ENCODE measurements around the gene RGS6.

Gene RGS6

DNA sequence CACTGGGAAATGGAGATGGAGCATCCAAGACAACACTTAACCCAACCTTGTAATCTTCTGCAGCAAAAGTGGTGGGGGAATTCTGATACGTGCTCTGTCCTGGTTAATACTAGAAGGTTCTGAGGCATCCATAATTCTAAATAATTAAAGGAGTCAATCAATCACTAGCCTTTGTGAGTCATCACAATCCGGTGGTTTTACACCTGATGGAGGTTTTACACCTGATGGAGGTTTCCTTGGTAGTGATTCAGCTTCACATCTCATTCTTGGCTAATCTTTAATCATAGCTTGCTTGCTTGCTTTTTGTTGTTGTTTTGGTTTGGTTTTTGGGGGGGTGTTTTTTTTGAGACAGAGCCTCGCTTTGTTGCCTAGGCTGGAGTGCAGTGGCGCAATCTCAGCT, 618.3 kb downstream of the RGS6 start:
- no peak for DNase-seq (ENCODE audit: low read depth, low spot score)

DNA sequence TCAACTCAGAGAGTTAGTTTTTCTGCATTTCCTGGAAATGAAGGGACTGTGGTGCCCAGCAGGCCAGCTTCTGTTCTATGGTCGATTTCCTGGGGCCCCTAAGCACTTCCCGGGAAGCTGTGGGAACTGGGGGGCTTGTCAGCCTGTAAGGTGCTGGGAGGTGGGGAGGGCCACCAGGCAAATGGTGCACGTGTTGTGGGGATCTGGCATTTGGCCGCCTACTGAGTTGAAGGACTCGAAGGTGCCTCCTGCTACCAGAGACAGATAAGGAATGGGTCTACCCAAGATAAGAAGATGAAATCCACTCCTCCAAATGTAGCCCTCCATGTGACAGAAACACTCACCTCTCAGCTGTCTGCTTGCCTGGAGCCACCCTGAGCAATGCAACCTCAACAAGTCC, 620.0 kb downstream of the RGS6 start:
- DNase-seq (ENCODE audit: low read depth, low spot score): no peak

DNA sequence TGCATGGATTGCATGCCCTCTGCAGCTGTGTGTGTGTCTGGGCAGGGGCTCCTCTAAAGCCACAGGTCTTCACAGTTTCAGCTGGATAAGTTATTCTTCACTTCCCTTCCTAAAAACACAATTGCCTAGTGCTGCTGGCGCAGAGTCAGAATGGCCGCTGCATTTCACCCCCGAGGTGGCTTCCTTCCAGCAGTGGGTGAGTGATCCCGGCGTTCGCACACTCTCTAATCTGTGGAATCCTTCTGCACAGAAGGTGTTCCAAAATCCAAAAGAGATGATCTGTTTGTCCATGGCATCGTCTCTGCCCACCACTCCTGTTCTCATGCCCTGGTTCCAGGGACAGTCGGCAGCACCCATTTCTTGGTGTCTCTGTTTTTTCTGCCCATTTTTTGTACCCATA, 620.9 kb downstream of the RGS6 start:
- DNase-seq (ENCODE audit: low read depth, low spot score): no peak

DNA sequence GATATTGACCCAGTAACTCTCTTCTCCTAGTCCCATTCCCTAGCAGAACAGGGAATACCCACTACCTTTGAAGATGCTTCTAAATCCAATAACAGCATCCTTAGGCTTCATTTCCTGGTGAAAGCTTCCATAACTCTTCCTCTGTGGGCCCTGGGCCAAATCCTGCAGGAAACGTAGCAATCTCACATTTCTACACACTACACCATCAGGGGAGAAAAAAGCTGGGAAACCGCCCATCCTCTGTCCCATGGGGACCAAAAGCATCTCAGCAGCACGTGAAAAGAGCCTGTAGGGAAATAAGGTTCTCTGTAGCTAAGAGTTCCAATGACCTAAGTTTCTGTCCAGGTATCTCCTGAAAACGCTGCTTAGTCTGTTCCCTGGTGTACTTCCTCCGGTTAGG, 621.4 kb downstream of the RGS6 start:
- no peak for DNase-seq (ENCODE audit: low read depth, low spot score)

DNA sequence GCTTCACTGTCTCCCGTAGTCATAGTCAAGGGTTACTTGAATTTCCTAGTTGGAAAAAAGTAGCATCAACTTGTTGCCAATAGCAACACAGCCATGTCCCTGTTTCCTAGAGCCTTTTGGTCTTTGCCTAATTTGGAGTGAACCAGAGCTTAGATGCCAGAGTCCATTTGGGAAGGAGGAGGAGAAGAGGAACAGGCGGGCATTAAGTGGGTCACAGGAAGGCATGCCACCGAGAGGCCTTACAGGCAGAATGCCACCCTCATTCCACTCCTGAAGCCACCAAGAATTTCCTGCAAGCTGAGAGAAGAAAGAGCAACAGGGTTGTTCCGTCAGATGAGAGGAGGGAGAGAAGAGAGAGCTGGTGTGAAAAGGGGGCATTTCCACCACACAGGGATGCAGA, 622.2 kb downstream of the RGS6 start:
- no peak for DNase-seq (ENCODE audit: low read depth, low spot score)

DNA sequence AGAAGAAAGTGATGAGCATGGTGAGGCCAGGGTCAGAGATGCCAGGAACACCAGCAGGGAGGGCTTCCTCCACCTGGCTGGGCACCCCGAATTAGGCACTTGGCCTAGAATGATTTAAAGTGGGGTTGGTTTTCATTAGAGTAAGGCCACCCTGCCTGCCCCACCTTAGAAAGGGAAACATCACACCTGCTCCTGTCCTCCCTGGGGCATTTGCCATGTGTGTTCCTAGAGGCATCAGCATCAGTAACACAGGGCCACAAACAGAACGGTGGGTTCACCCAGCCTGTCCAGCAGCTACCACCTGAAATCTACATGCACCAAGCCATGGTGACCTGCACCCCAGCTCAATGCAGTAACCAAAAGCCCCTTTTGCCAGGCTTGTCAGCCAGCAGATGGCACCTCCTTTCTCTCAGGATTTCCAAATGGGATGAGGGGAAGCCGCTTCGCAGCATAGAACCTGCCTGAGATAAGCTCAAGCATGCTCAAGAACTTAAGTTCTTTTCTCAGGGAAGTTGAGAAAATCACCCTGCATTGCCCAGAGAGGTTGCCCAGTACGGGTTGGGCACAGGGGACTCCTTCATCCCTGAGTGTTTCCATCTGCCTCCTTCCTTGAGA, 622.9 kb downstream of the RGS6 start:
- DNase-seq (ENCODE audit: low read depth, low spot score): no peak

DNA sequence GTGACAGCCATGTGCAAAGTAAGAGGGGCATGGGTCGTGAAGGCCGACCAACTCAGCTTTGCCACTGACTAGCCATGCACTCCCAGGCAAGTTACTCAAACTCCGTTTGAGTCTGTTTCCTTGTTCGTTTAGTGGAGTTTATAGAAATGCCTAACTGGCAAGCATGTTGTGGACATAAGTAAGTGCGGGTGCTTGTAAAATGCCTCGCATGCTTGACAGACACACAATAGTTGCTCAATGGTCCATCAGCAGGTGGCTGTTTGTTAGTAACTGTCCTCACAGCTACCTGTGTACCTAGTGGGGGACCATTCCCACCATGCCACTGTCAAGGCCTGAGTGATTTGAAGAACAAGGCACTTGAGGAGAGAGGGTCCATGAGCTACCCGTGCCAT, 623.4 kb downstream of the RGS6 start:
- DNase-seq (ENCODE audit: low read depth, low spot score): no peak

DNA sequence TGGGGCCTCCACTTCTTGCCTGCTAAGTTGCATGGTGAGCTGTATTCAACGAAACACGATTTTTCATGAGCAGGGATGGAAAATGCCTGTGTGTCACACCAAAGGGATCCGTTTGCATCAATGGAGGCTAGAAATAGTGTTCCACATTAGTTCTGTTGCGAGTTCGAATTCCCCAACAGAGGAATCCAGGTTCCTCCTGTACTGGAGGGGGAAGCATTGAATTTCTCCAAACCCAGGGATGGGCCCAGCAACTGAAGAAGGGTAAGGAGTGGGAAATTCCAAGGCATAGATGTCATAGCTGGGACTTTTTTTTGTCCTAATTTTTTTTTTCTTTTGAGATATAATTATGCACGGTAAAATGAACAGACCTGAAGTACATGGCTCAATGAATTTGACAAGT, 625.4 kb downstream of the RGS6 start:
- DNase-seq (ENCODE audit: low read depth, low spot score): no peak

DNA sequence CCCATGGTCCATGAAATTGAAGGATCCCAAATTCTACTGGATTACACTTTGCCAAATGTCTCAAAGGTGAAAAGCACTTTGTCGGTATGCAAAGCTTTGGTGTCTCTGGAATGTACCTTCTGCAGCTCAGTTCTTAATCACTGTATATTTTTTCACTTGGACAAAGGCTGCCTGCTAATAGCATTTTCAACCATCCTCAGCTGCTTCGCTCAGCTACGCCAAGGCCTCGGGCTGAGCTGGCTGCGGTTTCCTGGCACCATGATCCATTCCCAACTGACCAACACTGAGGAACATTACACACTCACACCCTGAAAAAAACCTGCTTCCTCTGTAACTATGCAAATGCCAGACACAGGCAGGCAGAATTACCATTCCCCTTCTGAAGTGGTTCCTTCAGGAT, 626.5 kb downstream of the RGS6 start:
- DNase-seq (ENCODE audit: low read depth, low spot score): no peak

DNA sequence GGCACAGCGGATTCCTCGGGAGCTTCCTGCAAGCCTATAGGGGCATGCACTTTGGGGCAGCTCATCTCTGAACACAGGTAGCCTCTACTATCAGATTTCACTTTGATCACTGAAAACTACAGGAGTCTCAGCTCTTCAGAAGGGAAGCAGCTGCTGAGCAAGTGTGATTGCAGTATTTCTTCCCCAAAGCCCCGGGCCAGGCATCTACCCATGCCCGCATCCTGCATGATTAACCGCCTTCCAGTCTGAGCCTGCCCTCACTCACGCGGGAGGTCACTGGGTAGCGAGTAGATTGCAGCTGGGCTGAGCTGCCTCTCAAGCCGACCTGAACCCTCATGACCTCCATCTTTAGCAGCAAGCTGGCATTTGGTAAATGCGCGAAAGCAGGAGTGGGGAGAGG, 627.0 kb downstream of the RGS6 start:
- no peak for DNase-seq (ENCODE audit: low read depth, low spot score)

DNA sequence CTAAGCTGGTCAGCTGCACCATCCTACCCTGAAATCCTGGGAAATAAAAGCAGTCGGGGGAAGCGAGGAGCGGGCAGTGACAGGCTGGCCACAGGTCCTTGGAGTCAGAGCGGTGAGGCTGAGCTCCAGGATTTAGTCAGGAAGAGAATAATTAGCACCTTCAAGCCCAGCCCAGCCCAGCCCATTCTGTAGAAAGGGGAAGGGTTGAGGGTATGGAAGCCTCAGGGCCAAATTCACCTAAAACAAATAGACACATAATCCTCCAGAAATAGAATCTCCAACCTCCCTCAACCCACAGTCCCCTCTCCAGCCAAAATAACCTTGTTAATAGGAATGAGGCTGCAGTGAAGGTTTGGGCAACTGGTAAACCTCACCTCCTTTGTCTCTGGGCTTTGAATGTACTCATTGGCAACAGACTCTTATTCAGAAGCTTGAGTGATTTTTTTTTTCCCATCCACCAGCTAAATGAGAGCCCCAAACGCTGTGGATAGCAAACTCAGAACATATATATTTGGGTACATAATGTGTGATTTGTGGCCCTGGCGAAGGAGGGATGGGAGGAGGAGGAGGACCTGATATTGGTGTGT, 627.5 kb downstream of the RGS6 start:
- no peak for DNase-seq (ENCODE audit: low read depth, low spot score)

DNA sequence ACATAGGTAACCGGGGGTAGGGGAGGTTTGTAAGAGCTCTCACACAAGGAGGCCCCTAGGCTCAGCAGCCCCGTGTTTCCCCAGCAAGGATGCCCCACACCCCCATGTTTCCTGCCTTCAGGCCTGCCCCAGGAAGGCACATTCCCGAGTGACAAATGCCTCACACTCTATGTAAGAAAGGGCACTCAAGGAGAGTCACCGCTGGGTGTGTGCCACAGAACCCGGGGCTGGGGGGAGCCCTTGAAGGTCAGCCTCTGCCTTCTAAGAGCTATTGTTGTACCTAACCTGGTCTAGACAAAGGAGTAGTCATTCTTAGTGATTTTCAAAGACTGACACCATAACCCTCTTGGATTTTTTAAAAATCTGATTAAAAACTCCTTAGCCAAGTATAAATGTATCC, 628.1 kb downstream of the RGS6 start:
- DNase-seq (ENCODE audit: low read depth, low spot score): no peak

DNA sequence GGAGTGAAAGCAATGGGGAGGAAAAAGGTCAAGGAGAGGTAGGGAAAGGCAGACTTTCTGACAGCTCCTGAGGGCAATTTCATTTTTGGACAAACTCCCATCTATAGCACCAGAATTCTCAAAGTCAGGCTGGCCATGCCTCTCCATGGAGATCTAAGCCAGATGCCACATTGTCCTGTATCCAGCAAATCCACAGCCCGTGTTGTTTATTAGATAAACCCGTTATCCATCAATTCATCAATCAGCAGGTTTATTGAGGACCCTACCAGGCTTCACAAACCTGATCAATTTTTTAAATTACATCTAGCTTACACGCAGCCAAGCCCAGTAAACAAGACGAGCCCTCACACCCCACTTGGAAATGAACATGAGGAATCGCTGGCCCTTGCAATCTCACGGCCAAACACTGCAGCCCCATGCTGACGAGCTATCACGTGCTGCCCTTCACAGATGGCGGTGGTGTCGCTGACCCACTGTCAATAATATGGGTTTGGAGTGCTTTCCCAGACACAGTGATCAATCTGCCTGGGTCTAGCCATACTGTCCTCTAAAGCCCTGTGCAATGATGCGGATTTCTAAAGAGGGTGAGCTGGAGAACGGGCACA, 628.8 kb downstream of the RGS6 start:
- no peak for DNase-seq (ENCODE audit: low read depth, low spot score)

DNA sequence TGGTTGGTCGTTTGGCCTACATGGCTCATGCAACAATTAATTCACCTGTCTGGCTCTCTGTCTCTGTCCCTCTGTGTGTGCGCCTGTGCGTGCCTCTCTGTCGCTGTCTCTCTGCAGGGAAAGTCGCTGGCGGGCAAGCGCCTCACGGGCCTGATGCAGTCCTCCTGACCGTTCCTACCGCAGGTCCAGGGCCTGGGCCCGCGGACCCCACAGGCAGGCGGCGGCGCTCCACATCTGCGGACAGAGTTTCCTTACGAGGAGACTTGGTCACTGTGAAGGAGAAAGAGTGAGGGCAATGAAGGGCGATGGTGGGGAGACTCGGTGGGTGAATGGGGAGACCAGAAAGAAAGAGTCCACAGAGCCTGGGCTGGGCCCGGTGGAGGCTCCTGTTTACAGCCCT, 630.1 kb downstream of the RGS6 start:
- DNase-seq (ENCODE audit: low read depth, low spot score): no peak

DNA sequence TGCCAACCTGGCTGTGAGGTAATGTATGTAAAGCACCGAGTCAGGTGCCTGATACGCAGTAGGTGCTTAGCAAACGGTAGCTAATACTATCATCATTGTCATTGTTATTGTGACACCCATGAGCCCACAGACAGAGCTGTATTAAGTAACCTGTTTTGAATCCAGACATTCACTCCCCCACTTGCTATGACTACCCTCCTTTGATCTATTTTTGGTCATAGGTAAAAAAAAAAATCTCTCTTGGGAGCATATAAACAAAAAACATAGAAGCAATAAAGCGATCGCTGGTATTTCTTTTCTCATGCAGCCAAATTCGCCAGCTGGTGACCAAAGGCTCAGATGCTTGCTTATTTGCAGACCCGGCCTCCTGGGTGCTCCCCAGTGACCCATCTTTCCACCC, 631.4 kb downstream of the RGS6 start:
- DNase-seq (ENCODE audit: low read depth, low spot score): no peak

DNA sequence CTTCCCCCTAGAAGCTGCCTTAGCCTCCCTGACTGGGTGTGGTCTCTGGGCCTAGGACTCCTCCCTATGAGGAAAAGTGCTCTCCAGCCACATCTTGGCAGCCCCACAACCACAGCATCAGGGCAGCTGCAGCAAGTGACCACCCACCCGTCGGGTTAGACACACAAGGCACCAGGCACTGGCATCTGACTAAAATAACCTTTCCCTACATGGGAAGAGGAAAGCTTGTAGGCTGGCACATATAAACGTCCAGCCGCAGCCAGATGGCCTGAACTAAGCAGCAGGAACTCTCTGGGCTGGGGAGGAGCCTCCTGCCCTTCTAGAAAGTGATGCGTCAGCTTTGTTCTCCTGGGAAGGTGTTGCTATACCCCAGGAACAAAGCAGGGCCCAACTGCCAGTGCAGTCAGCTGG, 632.9 kb downstream of the RGS6 start:
- no peak for DNase-seq (ENCODE audit: low read depth, low spot score)

DNA sequence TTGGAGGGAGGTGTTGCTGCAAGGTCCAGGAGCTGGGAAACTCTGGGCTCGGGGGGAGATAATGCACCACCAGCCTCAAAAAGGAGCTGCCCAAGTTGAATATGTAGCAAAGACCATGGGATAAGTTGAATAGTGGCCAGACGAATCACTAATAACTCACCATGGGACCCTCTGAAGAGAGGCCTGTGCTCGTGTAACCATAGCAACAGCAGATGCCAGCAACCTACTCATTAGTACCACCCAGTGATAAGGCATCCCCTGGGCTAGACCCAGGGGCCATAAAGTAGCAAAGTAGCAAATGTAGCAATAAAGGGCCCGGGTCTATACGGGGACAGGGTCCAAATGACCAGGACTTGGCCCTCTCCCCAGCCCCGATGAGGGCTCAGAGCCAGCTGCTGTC, 633.7 kb downstream of the RGS6 start:
- no peak for DNase-seq (ENCODE audit: low read depth, low spot score)

DNA sequence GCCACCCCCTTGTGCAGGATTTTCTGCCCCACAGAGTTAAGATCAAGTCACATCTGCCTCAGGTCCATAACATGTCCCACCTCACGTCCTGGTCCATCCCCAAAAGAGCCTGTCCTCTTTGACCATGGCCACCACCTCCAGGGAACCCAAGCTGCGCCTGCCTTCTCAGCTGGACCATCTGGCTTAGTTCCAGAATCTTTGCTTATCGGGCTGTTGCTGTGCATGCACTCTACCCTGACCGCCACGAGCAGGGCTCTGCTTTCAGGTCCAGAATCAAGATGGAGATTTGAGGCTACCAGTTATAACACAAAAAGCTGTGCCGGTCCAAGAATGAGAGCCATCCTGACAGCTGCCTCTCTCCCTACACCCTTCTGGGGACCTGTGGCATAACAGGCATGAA, 635.0 kb downstream of the RGS6 start:
- DNase-seq (ENCODE audit: low read depth, low spot score): no peak

DNA sequence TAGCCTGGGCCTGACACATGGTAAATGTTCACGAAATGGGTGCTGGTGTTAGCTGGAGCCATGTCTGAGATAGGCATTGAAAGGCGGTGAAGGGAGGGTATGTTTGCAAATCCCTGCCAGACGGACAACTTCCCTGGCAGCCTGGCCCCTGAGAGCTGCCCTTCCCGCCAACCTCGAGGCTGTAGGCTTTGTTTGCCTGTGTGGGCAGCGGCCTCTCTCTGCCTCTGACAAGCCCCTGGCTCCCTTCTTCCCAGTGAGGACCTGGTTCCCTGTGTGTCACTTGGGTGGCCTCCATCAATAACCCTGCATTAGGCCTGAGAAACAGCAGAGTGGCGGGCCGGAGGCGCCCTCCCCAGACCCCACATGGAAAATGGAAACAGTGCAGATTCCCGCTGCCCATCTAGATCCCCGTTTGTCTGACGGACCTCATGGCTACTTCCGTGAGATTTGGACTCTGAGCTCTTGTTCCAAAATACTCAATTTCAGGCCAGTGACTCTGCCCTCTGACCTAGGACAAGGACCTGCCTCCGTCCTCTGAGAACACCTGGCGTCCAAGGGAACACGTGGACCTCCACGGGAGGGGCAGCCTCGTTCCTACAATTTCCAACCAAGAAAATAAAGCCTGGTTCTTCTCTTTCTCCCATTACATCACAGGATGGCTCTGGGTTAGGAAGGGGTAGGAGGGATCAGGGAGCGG, 636.2 kb downstream of the RGS6 start:
- no peak for DNase-seq (ENCODE audit: low read depth, low spot score)

DNA sequence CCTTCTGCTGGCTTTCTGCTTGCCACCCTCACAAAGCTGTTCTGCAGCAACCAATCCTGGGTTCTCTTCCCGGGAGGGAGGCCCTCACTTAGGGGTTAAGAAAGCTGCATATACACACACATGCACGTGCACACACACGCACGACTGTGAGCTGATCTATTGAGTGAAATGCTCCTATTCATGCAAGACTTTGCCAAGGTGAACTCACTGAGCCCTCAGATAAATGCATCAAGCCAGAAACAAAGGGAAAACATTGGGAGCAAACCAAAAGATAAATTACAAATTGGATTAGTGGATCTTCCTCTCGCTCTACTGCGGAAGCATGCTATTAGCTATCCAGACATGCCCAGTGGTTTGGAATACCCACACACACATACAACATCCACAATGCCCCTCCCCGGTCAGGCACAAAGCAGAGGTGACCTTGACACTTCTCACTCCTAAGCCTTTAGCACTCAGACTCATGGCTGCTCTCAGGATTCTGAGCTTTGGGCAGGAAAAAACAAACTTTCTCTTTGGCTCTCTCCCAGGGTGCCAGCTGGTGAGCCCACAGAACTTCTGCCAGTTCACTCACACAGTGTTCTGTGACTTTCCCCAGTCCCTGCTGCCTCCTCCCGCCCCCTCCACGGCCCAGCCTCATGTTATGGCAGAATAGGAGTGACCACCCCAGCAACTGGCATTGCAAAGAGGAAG, 641.6 kb downstream of the RGS6 start:
- DNase-seq (ENCODE audit: low read depth, low spot score): no peak

DNA sequence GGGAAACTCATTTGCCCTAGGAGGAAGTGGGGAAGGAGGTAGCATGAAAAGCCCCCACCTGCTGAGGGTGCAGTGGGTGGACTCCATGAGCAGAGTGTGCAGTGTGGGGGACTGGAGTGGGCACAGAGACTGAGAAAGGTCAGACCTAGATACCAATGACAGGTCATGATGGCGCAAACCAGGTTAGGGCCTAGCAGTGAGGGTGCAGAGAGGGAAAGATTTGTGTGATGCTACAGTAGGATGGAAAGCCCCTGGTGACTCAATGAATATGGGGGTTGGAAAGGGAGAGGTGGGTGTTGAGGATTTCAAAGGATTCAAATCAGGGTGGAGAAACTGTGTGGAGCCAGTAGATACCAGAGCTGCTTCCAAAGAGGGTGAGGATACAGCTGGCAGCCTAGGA, 642.5 kb downstream of the RGS6 start:
- DNase-seq (ENCODE audit: low read depth, low spot score): no peak

DNA sequence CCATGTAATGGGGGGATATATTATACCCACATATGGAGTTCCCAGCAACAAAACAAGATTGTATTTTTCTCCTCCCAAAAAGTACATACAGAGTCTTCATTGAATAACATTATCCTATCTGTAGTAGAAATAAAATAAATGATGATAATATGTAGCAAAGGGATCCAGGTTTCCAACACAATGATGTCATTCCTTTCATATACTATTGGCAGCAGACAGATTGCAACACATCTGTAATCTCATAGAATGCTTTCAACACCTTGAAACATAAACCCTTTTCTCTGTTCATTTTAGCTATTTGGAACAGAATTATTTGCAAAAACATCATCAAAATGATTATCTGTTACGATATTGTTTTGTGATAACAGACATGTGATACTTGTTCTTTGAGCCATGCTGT, 644.0 kb downstream of the RGS6 start:
- DNase-seq (ENCODE audit: low read depth, low spot score): no peak

DNA sequence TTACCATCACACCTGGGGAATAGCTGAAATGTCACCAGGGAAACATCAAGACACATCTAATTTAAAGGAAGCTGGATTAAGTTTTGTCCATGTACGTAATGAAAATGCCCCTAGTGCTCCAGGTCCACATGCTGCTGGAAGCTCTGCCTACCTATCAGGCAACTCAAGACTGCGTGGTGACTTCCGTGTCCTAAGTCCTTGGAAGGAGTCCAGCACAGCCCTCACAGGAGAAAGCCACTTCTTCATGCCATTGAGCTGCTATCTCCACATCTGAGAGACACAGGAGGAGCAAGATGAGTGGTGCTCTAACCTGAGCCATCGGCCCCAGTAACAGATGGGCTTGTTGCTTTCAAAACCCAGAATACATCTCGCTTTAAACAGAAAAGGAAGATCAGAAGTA, 645.3 kb downstream of the RGS6 start:
- no peak for DNase-seq (ENCODE audit: low read depth, low spot score)
